GM10847 (cell line): ENCODE measurements around the gene ZIC2.

Experiments
- POLR2A ChIP-seq: IDR thresholded peaks from 2 replicates; pipeline ENCODE4 v1.6.1; 2011; ENCODE audit not compliant: insufficient read length; ENCODE audit errors: extremely low read depth

ZIC2 gene

DNA sequence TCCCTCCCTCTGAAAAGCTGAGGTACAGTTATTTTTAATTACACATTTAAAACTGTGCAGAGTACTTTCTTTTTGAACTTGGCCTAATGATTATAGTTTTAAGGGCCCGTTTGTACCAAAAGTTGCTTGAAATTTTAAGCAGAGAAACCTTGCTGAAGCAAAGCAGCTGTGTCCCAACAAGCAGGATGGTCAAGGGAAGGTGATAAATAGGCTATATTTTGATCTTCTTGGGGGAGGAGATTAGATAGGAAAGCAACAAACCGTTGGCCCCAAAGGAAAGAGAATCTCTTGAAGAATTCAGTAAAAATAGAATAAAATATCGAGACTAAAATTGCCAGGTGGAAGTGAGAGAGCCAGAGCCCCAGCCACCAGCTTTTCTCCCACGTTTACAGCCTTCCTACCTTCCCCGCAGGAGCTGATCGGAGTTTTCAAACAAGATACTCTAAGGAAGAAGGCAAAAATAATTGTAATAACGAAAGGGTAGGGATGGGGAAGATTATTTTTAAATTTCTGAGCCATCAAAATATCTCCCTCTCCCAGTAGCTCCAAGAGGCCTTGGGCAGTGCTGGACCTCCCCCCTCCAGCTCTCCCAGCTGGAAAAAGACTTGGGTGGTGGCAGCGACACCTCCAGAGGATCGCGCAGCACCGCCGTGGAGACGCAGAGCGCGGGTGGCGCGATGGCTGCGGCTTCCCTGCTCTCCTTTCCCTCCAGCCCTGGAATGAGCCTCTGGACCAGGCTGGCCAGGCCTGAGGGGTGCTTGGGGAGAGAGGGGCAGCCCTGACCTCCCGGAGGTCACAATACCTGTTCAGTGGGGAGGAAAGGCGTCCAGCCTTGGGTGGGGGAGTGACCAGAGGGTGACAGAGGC, 5.8 kb downstream of the ZIC2 start:
- TF ChIP-seq POLR2A = no peak

DNA sequence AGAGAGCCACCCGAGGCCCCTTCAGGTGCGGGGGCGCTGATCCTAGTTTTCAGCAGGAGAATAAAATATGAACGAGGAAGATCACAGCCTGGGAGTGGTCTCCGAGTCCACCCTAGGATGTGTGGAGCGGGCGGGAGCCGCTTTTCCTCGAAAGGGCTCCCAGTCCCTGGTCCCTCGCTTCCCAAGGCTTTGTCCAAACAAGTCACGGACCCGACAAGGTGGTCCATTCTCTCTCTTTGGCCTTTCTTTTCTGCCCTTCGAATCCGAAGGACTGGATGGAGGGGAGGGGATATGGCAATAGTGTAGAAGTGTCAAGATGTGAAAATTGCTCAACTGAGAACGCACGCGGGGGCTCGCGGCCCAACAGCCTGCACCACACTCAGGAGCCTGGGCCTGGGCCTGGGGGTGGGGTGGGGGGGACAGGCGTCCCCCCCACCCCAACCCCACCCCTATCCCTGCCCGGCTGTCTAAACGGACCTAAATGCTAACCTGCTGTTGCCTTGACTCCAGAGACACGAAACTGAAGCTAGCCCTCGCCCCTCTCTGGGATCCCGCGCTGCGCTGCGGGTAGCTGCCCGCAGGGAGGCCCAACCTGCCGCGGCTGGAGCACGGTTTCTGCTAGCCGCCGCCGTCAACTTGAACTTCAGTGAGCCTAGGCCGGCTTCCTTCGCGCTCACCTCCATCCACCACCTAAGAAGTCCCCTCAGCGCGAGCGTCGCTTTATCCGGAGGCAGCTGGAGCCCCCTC, 7.1 kb downstream of the ZIC2 start:
- TF ChIP-seq POLR2A = no peak

DNA sequence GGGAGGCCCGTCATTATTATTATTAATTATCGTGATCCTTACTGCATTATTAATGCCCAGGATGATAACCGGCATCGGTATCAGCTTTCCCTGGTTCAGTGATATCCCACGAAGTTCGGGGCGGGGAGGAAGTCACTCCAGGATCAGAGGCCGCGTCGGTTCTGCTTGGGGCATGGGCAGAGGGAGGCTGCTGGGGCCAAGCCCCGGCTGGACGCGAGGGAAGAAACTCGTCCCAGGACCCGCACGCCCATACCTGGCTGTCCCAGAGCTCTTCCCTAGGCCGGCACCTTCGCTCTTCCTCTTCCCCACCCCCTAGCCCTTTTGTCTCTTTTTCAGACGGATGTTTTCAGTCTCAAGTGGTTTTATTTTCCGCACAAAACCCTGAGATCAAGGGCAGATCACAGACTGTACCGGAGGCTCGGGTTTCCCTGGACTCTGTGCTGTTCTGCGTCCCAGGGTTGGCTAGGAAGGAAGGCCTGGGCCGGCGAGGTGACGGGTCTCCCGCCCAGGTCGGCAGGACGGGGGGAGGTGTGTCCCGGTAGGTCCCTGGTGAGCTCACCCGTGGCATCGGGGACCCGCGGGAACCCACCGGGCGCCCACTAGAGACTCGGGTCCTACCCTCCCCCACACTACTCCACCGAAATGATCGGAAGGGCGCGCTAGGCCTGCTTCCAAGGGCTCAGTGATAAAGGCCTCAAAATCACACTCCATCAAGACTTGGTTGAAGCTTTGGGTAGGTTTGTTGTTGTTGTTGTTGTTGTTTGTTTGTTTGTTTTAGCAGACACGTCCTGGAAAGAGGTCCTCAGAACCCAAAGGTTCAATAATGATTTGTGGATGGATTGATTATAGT, 7.9 kb downstream of the ZIC2 start:
- TF ChIP-seq POLR2A = no peak

GRCh38 chr13:99990126-99990977, 8.8 kb downstream of the ZIC2 start:
- no peak for TF ChIP-seq POLR2A

DNA sequence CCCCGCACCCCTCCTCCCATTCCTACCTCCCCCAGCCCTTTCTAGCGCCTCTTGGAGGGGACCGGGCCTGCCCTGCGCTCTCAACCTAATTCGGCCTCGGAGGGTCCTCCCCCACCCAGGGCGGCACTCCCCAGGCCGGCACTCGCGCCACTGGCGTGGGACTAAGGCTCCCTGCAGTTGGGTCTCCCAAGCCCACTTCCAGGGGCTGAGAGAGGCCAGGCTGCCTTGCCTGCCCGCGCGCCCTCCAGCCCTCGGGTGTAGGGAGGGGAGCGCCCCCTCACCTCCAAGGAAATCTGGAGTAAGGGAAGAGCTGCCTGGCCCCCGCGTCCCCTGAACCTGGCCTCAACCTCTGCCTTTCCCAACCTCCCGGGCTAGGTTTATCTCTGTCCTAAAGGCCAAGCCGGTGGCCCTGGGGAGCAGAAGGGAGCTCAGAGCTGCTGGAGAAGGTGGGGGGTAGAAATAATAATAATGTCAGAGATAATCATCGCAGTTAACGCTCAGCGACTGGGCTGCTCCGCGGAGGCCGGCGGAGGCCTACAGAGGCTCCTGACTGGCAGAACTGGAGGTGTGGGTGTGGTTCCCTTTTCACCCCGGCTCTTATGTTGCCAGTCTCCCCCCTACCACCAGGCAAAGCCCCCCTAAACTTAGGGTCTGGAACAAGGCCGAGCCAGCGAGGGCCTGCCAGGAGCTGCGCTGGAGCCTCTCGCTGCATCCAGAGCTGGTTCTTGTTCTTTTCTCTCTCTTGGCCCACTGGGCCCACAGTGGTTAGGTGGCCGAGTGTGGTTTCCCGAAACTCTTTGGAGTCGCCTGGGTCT, 9.6 kb downstream of the ZIC2 start:
- no peak for TF ChIP-seq POLR2A

DNA sequence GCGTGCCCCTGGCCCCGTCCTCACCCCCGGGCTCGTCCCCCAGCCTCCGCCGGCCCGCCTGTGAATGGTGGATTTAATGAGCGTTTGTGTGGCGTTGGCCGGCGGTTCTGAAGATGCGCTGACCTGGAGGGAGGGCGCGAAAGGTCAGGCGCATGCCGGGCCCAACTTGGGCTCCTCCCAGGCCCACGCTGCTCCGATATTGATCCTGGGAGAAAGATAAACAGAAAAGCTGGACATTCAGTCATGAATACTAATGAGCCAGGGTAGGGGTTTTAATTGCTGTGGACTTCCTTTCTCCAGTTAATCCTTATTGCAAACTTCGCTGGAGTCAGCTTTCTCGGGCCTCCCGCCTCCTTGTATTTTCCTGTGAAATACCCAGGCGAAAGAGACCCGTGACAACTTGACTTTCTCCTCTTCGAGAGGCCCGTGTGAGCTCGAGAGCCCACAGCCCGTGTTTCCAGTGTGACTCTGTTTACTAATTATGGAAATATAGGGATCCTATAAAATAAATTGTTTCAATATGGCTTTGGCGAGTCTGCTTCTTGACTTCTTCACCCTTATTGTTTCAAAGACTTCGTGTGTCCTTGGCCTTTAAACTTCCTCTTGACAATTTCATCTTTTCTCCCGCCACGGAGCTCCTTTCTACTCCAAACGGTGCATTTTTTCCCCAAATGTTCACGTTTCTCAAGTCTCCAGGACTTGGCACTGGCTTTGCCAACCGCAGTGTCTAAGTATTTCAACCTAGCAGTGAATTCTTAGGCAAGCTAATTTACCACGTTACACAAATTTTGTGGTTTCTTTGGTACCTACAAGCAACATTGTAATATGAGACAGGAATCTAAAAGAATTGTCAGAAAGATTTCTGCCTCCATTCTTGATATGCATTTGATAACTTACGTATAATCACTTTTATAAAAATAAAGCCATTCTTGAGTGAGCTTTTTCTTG, 10.5 kb downstream of the ZIC2 start:
- no peak for TF ChIP-seq POLR2A

GRCh38 chr13:99992949-99993351, 11.4 kb downstream of the ZIC2 start:
- no peak for TF ChIP-seq POLR2A

GRCh38 chr13:99993660-99994637, 12.4 kb downstream of the ZIC2 start:
- TF ChIP-seq POLR2A = no peak

- no peak for TF ChIP-seq POLR2A
Observed at GRCh38 chr13:99994638-99995020, 13.0 kb downstream of the ZIC2 start.

GRCh38 chr13:99995104-99995588, 13.6 kb downstream of the ZIC2 start:
- no peak for TF ChIP-seq POLR2A

DNA sequence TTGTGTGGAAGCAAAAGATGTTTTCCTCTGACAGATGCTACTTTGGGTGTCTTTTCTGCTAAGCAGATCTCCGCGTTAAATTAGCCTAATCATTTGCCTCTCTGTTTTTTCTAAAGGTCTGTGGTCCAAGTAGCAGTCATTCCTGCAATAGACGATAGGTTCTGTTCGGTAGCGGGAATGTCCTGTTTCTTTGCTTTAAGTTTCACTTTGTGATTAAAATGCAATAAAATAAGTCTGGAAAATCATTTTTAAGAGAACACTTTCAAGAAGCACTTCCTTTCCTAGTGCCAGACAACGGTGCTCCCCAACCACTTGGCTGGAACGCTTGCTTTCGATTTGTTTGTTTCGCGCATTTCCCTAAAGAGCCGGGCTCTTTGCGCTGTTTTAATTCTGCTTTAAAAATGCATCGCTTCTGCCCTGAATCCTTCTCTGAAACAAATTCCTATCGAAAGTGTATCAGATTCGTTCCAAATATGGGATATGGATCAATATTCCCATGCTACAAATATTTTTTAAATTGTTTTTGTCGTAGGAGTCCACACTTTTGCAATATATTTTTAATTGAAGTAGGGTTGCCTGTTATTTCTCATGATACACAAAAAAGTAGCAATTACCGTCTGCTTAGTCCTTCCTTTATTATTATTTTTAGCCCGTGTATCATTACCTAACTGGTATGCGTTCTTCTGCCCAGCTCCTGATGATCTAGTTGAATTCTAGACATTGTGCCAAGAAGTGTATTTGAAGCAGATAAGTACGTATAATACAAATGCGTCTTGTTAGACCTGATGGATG, 14.2 kb downstream of the ZIC2 start:
- no peak for TF ChIP-seq POLR2A
